HepG2 (cell line): ENCODE measurements around the gene TBC1D1. TPM values are rescaled to one million over a fixed set of nuclear protein-coding genes. Genes with fewer than 3 reads are reported as not detected.

Experiments
- ATAC-seq: fragments of 200-7000 bp; cut with Tn5 transposase; 3 replicates; pipeline ENCODE4 v1.9.1; 2020; ENCODE audit warnings: mild to moderate bottlenecking, moderate library complexity
- BruUV-seq: library from RNA; stranded (reverse); fragments of 400-500 nt; replicated peaks from 2 replicates; lab custom pipeline; 2021; lab: Mats Ljungman, UMichigan
- CTCF ChIA-PET: fragments of 300-600 bp; formaldehyde crosslinking; extraction: SDS; loops from one replicate; lab custom pipeline; 2021; ENCODE audit warnings: low total read pairs, inconsistent platforms, low intra/inter-chr PET ratio; lab: Yijun Ruan, JAX
- POLR2A ChIA-PET: fragments of 350-600 bp; sonication (Branson Sonifier 250); formaldehyde crosslinking; loops from one replicate; lab custom pipeline; 2020; ENCODE audit warnings: antibody characterized with exemption, inconsistent platforms; lab: Yijun Ruan, JAX
- DNase-seq: peaks from one replicate; pipeline ENCODE4 v3.0.0-alpha.2; 2015; ENCODE audit warnings: low spot score
- FAIRE-seq: peaks from 3 replicates; lab custom pipeline; 2011; peaks lifted over from hg19 to GRCh38; lab: Jason Lieb, UNC
- H2AFZ ChIP-seq: one replicate; pipeline ENCODE4 v1.6.1; 2011; ENCODE audit warnings: low read length, inconsistent platforms
- H3K27ac ChIP-seq: fragments of 300-600 bp; 3 replicates; pipeline ENCODE4 v1.8.0; 2011; ENCODE audit warnings: mixed run types, mild to moderate bottlenecking, mixed read lengths, low read length, inconsistent platforms; ENCODE audit not compliant: insufficient read depth; ENCODE audit errors: extremely low read length
- H3K27me3 ChIP-seq, 2 experiments: fragments of 200-600 bp in 1 of 2; 2 replicates in 1 of 2; 3 replicates in 1 of 2; pipeline versions ENCODE4 v1.6.0 to v1.8.0; 2011; ENCODE audit warnings: low read length in 2 of 2, mild to moderate bottlenecking in 2 of 2, moderate library complexity in 2 of 2, inconsistent platforms in 1 of 2; ENCODE audit not compliant: insufficient read depth in 2 of 2, control insufficient read depth in 1 of 2
- H3K36me3 ChIP-seq, 2 experiments: fragments of 200-600 bp in 1 of 2; replicated peaks in 1 of 2; 2 replicates in 1 of 2; 3 replicates in 1 of 2; pipeline versions ENCODE4 v1.5.1 to v1.8.0; 2011; ENCODE audit warnings: low read length in 2 of 2, inconsistent platforms in 1 of 2; ENCODE audit not compliant: insufficient read depth in 2 of 2, control insufficient read depth in 1 of 2
- H3K4me1 ChIP-seq: 2 replicates; pipeline ENCODE4 v1.5.1; 2012; ENCODE audit warnings: low read length, inconsistent platforms; ENCODE audit not compliant: insufficient read depth
- H3K4me2 ChIP-seq: 2 replicates; pipeline ENCODE4 v1.6.0; 2011; ENCODE audit warnings: low read depth, low read length, inconsistent platforms
- H3K4me3 ChIP-seq, 3 experiments: fragments of 200-600 bp in 1 of 3; sonication (generic), shearing (Covaris generic) in 1 of 3; replicated peaks in 1 of 3; 2 replicates each; pipeline ENCODE4 v1.5.1; 2011 to 2016; ENCODE audit warnings: low read length in 3 of 3, inconsistent platforms in 2 of 3, low read depth in 2 of 3, mild to moderate bottlenecking in 2 of 3, control low read depth in 1 of 3, mixed read lengths in 1 of 3; ENCODE audit not compliant: insufficient read depth in 1 of 3
- H3K79me2 ChIP-seq: one replicate; pipeline ENCODE4 v1.6.1; 2011; ENCODE audit warnings: low read length, inconsistent platforms; ENCODE audit not compliant: insufficient read depth
- H3K9ac ChIP-seq: 2 replicates; pipeline ENCODE4 v1.6.0; 2011; ENCODE audit warnings: mild to moderate bottlenecking, low read depth, low read length, inconsistent platforms; ENCODE audit not compliant: insufficient read depth
- H3K9me3 ChIP-seq: 2 replicates; pipeline ENCODE4 v1.5.1; 2012; ENCODE audit warnings: mild to moderate bottlenecking, low read length
- H4K20me1 ChIP-seq: 2 replicates; pipeline ENCODE4 v1.6.0; 2011; ENCODE audit warnings: inconsistent platforms, mild to moderate bottlenecking, low read length, moderate library complexity; ENCODE audit not compliant: insufficient read depth
- CBX5 ChIP-seq: sonication (generic); formaldehyde crosslinking; IDR thresholded peaks from 2 replicates; pipeline ENCODE4 v1.4.0; 2020; ENCODE audit warnings: missing genetic modification reagents, borderline replicate concordance
- CHD2 ChIP-seq: IDR thresholded peaks from 2 replicates; pipeline ENCODE4 v1.6.1; 2011; ENCODE audit warnings: low read depth, low read length, improper control_type of control experiment
- FLYWCH1 ChIP-seq: sonication (generic); formaldehyde crosslinking; IDR thresholded peaks from 2 replicates; pipeline ENCODE4 v1.8.1; 2023; ENCODE audit warnings: mild to moderate bottlenecking, missing genetic modification reagents
- FOXA1 ChIP-seq, 2 experiments: fragments of 450-650 bp in 1 of 2; sonication (generic) in 1 of 2; formaldehyde crosslinking in 1 of 2; IDR thresholded peaks; 2 replicates each; pipeline versions ENCODE4 v1.4.0 to v1.6.1; 2016 to 2020; ENCODE audit warnings: missing genetic modification reagents in 1 of 2
- GFI1 ChIP-seq: sonication (generic); formaldehyde crosslinking; IDR thresholded peaks from 2 replicates; pipeline ENCODE4 v1.5.0; 2020; ENCODE audit warnings: missing genetic modification reagents, mild to moderate bottlenecking, borderline replicate concordance
- GZF1 ChIP-seq: sonication (generic); formaldehyde crosslinking; IDR thresholded peaks from 2 replicates; pipeline ENCODE4 v1.5.1; 2020; ENCODE audit warnings: mild to moderate bottlenecking, missing genetic modification reagents
- NR2C2 ChIP-seq: sonication (generic); formaldehyde crosslinking; IDR thresholded peaks from 2 replicates; pipeline ENCODE4 v1.4.0; 2020; ENCODE audit warnings: missing genetic modification reagents, mild to moderate bottlenecking, moderate library complexity, borderline replicate concordance
- SAFB2 ChIP-seq: sonication (generic); formaldehyde crosslinking; IDR thresholded peaks from 2 replicates; pipeline ENCODE4 v1.5.1; 2020; ENCODE audit warnings: missing genetic modification reagents, low read depth, mild to moderate bottlenecking, borderline replicate concordance
- SIX1 ChIP-seq: sonication (generic); formaldehyde crosslinking; IDR thresholded peaks from 2 replicates; pipeline ENCODE4 v1.4.0; 2020; ENCODE audit warnings: missing genetic modification reagents, borderline replicate concordance
- U2AF2 ChIP-seq: fragments of 200-400 bp; formaldehyde crosslinking; IDR thresholded peaks from 2 replicates; pipeline ENCODE4 v1.6.1; 2017; ENCODE audit warnings: low read depth, mild to moderate bottlenecking, low read length
- ZFX ChIP-seq: sonication (generic); formaldehyde crosslinking; IDR thresholded peaks from 2 replicates; pipeline ENCODE4 v1.4.0; 2020; ENCODE audit warnings: mild to moderate bottlenecking, low read depth, missing genetic modification reagents, moderate library complexity
- ZNF549 ChIP-seq: sonication (generic); formaldehyde crosslinking; IDR thresholded peaks from 2 replicates; pipeline ENCODE4 v1.5.0; 2020; ENCODE audit warnings: missing genetic modification reagents
- ZNF660 ChIP-seq: sonication (generic); formaldehyde crosslinking; IDR thresholded peaks from 2 replicates; pipeline ENCODE4 v1.5.1; 2020; ENCODE audit warnings: mild to moderate bottlenecking, low read depth, missing genetic modification reagents, borderline replicate concordance
- ZSCAN21 ChIP-seq: sonication (generic); formaldehyde crosslinking; IDR thresholded peaks from 2 replicates; pipeline ENCODE4 v1.8.0; 2022; ENCODE audit warnings: mild to moderate bottlenecking, missing genetic modification reagents, moderate library complexity, borderline replicate concordance
- WGBS: methylation state at CpG from one replicate; pipeline ENCODE4 v1.1.6; 2017; ENCODE audit warnings: low lambda C conversion rate; 5-methylcytosine and 5-hydroxymethylcytosine counted together
- in situ Hi-C: cut with HindIII; loops from 2 replicates; pipeline ENCODE4 v1.10.0; 2017; ENCODE audit warnings: low pct_unique_long_range_greater_than_20kb; ENCODE audit not compliant: extremely low pct_ligation_motif_present
- intact Hi-C: fragments of 100-400 bp; cut with micrococcal nuclease; formaldehyde crosslinking; loops from one replicate; pipeline ENCODE4 v1.10.0; 2022; ENCODE audit not compliant: unreplicated experiment
- polyA plus RNA-seq, 8 experiments: library from polyadenylated mRNA; depleted of rRNA in 3 of 8; stranded (reverse) in 7 of 8; unstranded in 1 of 8; fragments of >200 nt; fragmentation: Illumina TruSeq in 4 of 8; extraction: Trizol in 4 of 8; gene quantifications; 2 replicates each; pipeline versions ENCODE4 v1.2.1 to v1.2.3, GENCODE V29; 2011 to 2016; ENCODE audit warnings: low read depth in 4 of 8, missing spikeins in 1 of 8, mixed read lengths in 1 of 8; ENCODE audit not compliant: insufficient read depth in 1 of 8
- total RNA-seq, 5 experiments: library from RNA; depleted of rRNA; stranded (reverse); fragments of >200 nt; fragmentation: Illumina TruSeq; extraction: Trizol; gene quantifications; 2 replicates each; pipeline ENCODE4 v1.2.3, GENCODE V29; 2016; ENCODE audit warnings: low read depth in 1 of 5
- TF ChIP-seq, protein P1 (sequence below): sonication (generic); formaldehyde crosslinking; IDR thresholded peaks from 2 replicates; pipeline ENCODE4 v1.5.1; 2020; ENCODE audit warnings: missing genetic modification reagents, mild to moderate bottlenecking, borderline replicate concordance

TBC1D1 gene
- total and polyA plus RNA-seq, 2 of the 13 experiments (the other 11 are each of a cell fraction or from before 2014, with no cell fraction given) = 37.3 to 62.8 TPM

DNA sequence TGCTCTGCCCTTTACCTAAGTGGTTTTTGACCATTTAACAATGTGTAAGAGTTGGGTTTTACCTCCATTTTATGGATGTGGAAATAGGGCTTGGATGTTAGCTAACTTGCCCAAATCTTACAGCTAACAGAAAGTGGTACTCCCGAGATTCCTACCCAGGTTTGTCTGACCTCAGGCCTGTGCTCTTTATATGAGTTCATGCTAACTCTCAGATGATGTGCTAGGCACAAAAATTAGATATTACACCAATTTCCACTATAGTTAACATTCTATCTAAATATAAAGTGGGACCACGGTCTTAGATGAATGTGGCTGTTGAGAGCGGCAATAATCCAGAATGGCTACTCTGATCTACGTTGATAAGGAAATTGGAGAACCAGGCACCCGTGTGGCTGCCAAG lies 69.2 kb downstream of the TBC1D1 start, which contains the start of gene PTTG2:
TSS of gene PTTG2 (plus strand) at position 301 of the 400 bp plus-strand sequence. CDS start at position 338, 37 bp downstream.
- Histone ChIP-seq H3K36me3 (no peaks in the 10 kb centered on the region), H3K79me2 (no peaks in the 10 kb centered on the region), H3K9me3 (no peaks in the 10 kb centered on the region), H3K27ac (no peak within 1 kb of the TSS), H3K9ac (no peak within 1 kb of the TSS), H4K20me1 (no peaks in the 10 kb centered on the region), H2AFZ (no peak within 1 kb of the TSS), H3K4me2 (peak within 1 kb of the TSS; percentile 51; the same call in 1 of the 2 replicates), H3K27me3 (no peaks in the 10 kb centered on the region; a peak in 1 of 5 replicates), H3K4me1 (peaks cover 43% of the 10 kb centered on the region), H3K4me3 (no peak within 1 kb of the TSS)
- 50% methylated on average over 5 of the region's 5 CpGs for WGBS
- intact Hi-C loops (no loop called here), in situ Hi-C loops (no loop called here)
- FAIRE-seq (no peak), ATAC-seq (no peak), DNase-seq (no peak)
- ChIA-PET POLR2A (no interaction called here), CTCF (no interaction called here)
- no TSS peak for BruUV-seq
- TF ChIP-seq GFI1 (CRISPR knock-in tag) (no peak), CBX5 (CRISPR knock-in tag) (no peak), U2AF2 (no peak), GZF1 (CRISPR knock-in tag) (no peak), ZSCAN21 (no peak), FLYWCH1 (no peak), SIX1 (CRISPR knock-in tag) (no peak), NR2C2 (CRISPR knock-in tag) (no peak), ZNF660 (no peak), SAFB2 (no peak), FOXA1 (IDR thresholded peaks at IDR 0.05) (no peak), FOXA1 (CRISPR knock-in tag; IDR thresholded peaks at IDR 0.05) (no peak), ZFX (CRISPR knock-in tag) (no peak), ZNF549 (no peak), CHD2 (no peak)
- TF ChIP-seq, protein P1, sequence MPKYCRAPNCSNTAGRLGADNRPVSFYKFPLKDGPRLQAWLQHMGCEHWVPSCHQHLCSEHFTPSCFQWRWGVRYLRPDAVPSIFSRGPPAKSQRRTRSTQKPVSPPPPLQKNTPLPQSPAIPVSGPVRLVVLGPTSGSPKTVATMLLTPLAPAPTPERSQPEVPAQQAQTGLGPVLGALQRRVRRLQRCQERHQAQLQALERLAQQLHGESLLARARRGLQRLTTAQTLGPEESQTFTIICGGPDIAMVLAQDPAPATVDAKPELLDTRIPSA (CRISPR knock-in tag) = no peak
